HG03469 (cell line): ENCODE measurements around the gene SPATA16.
"Not testable (repeated sequence)": the region's sequence is repeated elsewhere in the genome, so short reads cannot be mapped to it uniquely, and the experiment has no call there.

Source experiments
- ATAC-seq: cut with Tn5 transposase; IDR thresholded peaks from one replicate; pipeline ENCODE4 v1.9.1; 2021; ENCODE audit warnings: mild to moderate bottlenecking, moderate library complexity, moderate number of reproducible peaks; ENCODE audit not compliant: unreplicated experiment

SPATA16 gene

GRCh38 chr3:173140986-173141385, at the start of gene SPATA16:
TSS of gene SPATA16 (minus strand) at chr3:173141235. CDS start at chr3:173117731, 23,504 bp downstream.
- ATAC-seq, result no peak

GRCh38 chr3:173183022-173183421, 42.0 kb upstream of the SPATA16 start:
- not testable (repeated sequence) for ATAC-seq

GRCh38 chr3:173173652-173174051, 32.6 kb upstream of the SPATA16 start:
- no peak for ATAC-seq

- ATAC-seq, result not testable (repeated sequence)
Measured at GRCh38 chr3:173159139-173159538, 18.1 kb upstream of the SPATA16 start.

GRCh38 chr3:173156533-173156932, 15.5 kb upstream of the SPATA16 start:
- not testable (repeated sequence) for ATAC-seq

GRCh38 chr3:173153631-173154030, 12.6 kb upstream of the SPATA16 start:
- ATAC-seq, result no peak

- no peak for ATAC-seq
Measured at GRCh38 chr3:173139420-173139819, 1.6 kb downstream of the SPATA16 start.

- ATAC-seq, result no peak
Measured at GRCh38 chr3:173138026-173138425, 3.0 kb downstream of the SPATA16 start.

- no peak for ATAC-seq
Measured at GRCh38 chr3:173135059-173135458, 6.0 kb downstream of the SPATA16 start.

- no peak for ATAC-seq
Measured at GRCh38 chr3:173128633-173129032, 12.4 kb downstream of the SPATA16 start.

GRCh38 chr3:173111321-173111720, 29.7 kb downstream of the SPATA16 start:
- no peak for ATAC-seq

GRCh38 chr3:173109143-173109542, 31.9 kb downstream of the SPATA16 start:
- no peak for ATAC-seq

- ATAC-seq, result no peak
Measured at GRCh38 chr3:173103469-173103868, 37.6 kb downstream of the SPATA16 start.

GRCh38 chr3:173098959-173099358, 42.1 kb downstream of the SPATA16 start:
- ATAC-seq, result no peak

- ATAC-seq, result no peak
Measured at GRCh38 chr3:173096994-173097785, 43.8 kb downstream of the SPATA16 start.

GRCh38 chr3:173096140-173096539, 44.9 kb downstream of the SPATA16 start:
- no peak for ATAC-seq

GRCh38 chr3:173092038-173092437, 49.0 kb downstream of the SPATA16 start:
- no peak for ATAC-seq

GRCh38 chr3:173090492-173090891, 50.5 kb downstream of the SPATA16 start:
- no peak for ATAC-seq

GRCh38 chr3:173089283-173089682, 51.8 kb downstream of the SPATA16 start:
- no peak for ATAC-seq

- ATAC-seq, result no peak
Measured at GRCh38 chr3:173078525-173078924, 62.5 kb downstream of the SPATA16 start.

- ATAC-seq, result no peak
Measured at GRCh38 chr3:173066044-173067004, 74.7 kb downstream of the SPATA16 start.
